ENCODE data around the gene SYNM.
A peak's percentile ranks its signal among the peaks of the same experiment; 100 is the strongest.

Gene SYNM

GRCh38 chr15:99084965-99085364 is 19.9 kb upstream of the SYNM start:
- no peak for ATAC-seq

- no peak for ATAC-seq
Observed at GRCh38 chr15:99085413-99086326, 19.2 kb upstream of the SYNM start.

- ATAC-seq = no peak
Observed at GRCh38 chr15:99086327-99086667, 18.6 kb upstream of the SYNM start.

- ATAC-seq = no peak
Observed at GRCh38 chr15:99087405-99087943, 17.4 kb upstream of the SYNM start.

- ATAC-seq = peak; percentile 44 to 51
Observed at GRCh38 chr15:99090011-99090699, 14.7 kb upstream of the SYNM start.

- ATAC-seq = no peak
Observed at GRCh38 chr15:99090938-99091337, 13.9 kb upstream of the SYNM start.

- no peak for ATAC-seq
Observed at GRCh38 chr15:99092554-99093172, 12.2 kb upstream of the SYNM start.

GRCh38 chr15:99095626-99096025 is 9.3 kb upstream of the SYNM start:
- ATAC-seq = no peak

- ATAC-seq = no peak
Observed at GRCh38 chr15:99096173-99096893, 8.5 kb upstream of the SYNM start.

GRCh38 chr15:99096894-99097426 is 7.9 kb upstream of the SYNM start:
- ATAC-seq = no peak

- ATAC-seq = no peak
Observed at GRCh38 chr15:99097441-99098410, 7.2 kb upstream of the SYNM start.

GRCh38 chr15:99098426-99098825 is 6.5 kb upstream of the SYNM start:
- no peak for ATAC-seq

- ATAC-seq = no peak
Observed at GRCh38 chr15:99098991-99099390, 5.9 kb upstream of the SYNM start.

GRCh38 chr15:99099661-99100060 is 5.2 kb upstream of the SYNM start:
- no peak for ATAC-seq

- no peak for ATAC-seq
Observed at GRCh38 chr15:99100245-99101173, 4.4 kb upstream of the SYNM start.

- no peak for ATAC-seq
Observed at GRCh38 chr15:99101501-99101900, 3.4 kb upstream of the SYNM start.

- no peak for ATAC-seq
Observed at GRCh38 chr15:99102332-99103235, 2.3 kb upstream of the SYNM start.

- no peak for ATAC-seq
Observed at GRCh38 chr15:99103279-99103678, 1.6 kb upstream of the SYNM start.

All from activated CD4-positive, CD25-positive, alpha-beta regulatory T cell treated with anti-CD3 and anti-CD28 coated beads, Interleukin-2, amount 50 U/mL, for 24 hours (primary cell).